MM.1S (cell line): ENCODE results near the gene SPAG7.

Experiments
- DNase-seq: peaks from one replicate; pipeline ENCODE4 v3.0.0-alpha.2; 2015
- H2AFZ ChIP-seq: fragments of 300-600 bp; sonication (generic); 2 replicates; pipeline ENCODE4 v1.6.0; 2016; ENCODE audit warnings: antibody characterized with exemption, low read length
- H3F3A ChIP-seq: fragments of 300-600 bp; sonication (generic); 2 replicates; pipeline ENCODE4 v1.6.1; 2016; ENCODE audit warnings: mild to moderate bottlenecking, antibody characterized with exemption, low read length, moderate library complexity, mixed read lengths; ENCODE audit not compliant: insufficient read depth
- H3K27ac ChIP-seq: fragments of 300-600 bp; sonication (generic); 2 replicates; pipeline ENCODE4 v1.5.1; 2016; ENCODE audit warnings: mild to moderate bottlenecking, low read length
- H3K27me3 ChIP-seq: fragments of 300-600 bp; sonication (generic); replicated peaks from 2 replicates; pipeline ENCODE4 v1.6.0; 2016; ENCODE audit warnings: low read length; ENCODE audit not compliant: insufficient read depth
- H3K36me3 ChIP-seq: fragments of 300-600 bp; sonication (generic); replicated peaks from 2 replicates; pipeline ENCODE4 v1.6.1; 2016; ENCODE audit warnings: mild to moderate bottlenecking, low read length, mixed read lengths; ENCODE audit not compliant: insufficient read depth
- H3K4me1 ChIP-seq: fragments of 300-600 bp; sonication (generic); 2 replicates; pipeline ENCODE4 v1.6.1; 2016; ENCODE audit warnings: low read length, mixed read lengths
- H3K4me2 ChIP-seq: fragments of 300-600 bp; sonication (generic); 2 replicates; pipeline ENCODE4 v1.6.0; 2016; ENCODE audit warnings: low read depth, low read length
- H3K4me3 ChIP-seq: fragments of 300-600 bp; sonication (generic); 2 replicates; pipeline ENCODE4 v1.5.1; 2016; ENCODE audit warnings: low read length, mixed read lengths
- H3K79me2 ChIP-seq: fragments of 300-600 bp; sonication (generic); 2 replicates; pipeline ENCODE4 v1.6.1; 2016; ENCODE audit warnings: mixed run types, low read length, mixed read lengths
- H3K9ac ChIP-seq: fragments of 300-600 bp; sonication (generic); 2 replicates; pipeline ENCODE4 v1.6.1; 2016; ENCODE audit warnings: low read length, mixed read lengths
- H3K9me2 ChIP-seq: fragments of 300-600 bp; sonication (generic); replicated peaks from 2 replicates; pipeline ENCODE4 v1.6.1; 2016; ENCODE audit warnings: mild to moderate bottlenecking, low read length, mixed read lengths; ENCODE audit not compliant: insufficient read depth
- H3K9me3 ChIP-seq: fragments of 300-600 bp; sonication (generic); replicated peaks from 2 replicates; pipeline ENCODE4 v1.6.1; 2016; ENCODE audit warnings: mild to moderate bottlenecking, low read length, mixed read lengths; ENCODE audit not compliant: insufficient read depth
- H4K20me1 ChIP-seq: fragments of 300-600 bp; sonication (generic); 2 replicates; pipeline ENCODE4 v1.6.1; 2016; ENCODE audit warnings: mild to moderate bottlenecking, low read length, moderate library complexity, mixed read lengths; ENCODE audit not compliant: insufficient read depth
- EZH2 ChIP-seq: fragments of 300-600 bp; sonication (generic); optimal IDR thresholded peaks from 2 replicates; pipeline ENCODE3; 2017; ENCODE audit warnings: low read depth, mild to moderate bottlenecking, antibody characterized with exemption, low read length, mixed read lengths
- EZH2phosphoT487 ChIP-seq: fragments of 300-600 bp; sonication (generic); IDR thresholded peaks from 2 replicates; pipeline ENCODE4 v1.6.1; 2018; ENCODE audit warnings: antibody characterized with exemption, low read length
- TF ChIP-seq, protein P1 (sequence below): fragments of 300-600 bp; sonication (generic); IDR thresholded peaks from 2 replicates; pipeline ENCODE4 v1.5.1; 2016; ENCODE audit warnings: antibody characterized with exemption, low read length, mixed read lengths

Gene SPAG7

DNA sequence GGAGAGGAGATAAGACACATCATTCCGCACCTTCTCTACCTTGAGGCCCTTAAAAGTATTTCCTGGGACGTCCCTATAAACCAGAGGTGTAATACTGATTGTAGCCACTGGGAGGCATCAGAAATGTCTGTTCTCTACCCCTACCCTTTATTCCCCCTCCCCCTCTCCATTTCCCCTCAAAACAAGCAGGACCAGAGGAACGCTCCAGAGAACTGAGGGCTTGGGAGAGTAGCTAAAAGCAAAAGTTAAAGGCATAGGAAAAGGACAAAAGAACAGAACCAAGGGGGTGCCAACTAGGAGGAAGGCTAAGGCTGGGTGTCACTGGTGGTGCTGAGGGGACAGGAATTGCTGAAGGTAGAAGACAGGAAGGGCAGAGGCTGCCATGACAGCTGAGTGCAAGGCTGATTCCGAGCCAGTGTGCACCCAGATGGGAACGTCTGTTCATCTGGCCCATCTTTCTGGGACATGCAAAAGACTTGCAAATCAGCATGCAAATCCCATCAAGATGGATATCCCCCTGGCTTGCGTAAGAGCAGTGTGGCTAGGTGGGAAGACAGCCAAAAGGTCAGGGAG is 13.1 kb upstream of the SPAG7 start:
- Histone ChIP-seq H3K4me2 (no peak overlapping the region), H3K9me3 (no peaks in the 10 kb centered on the region), H3K4me3 (no peak overlapping the region), H3K4me1 (0 out of 2 replicates have a peak, but pooled peaks cover under 1% of the 10 kb centered on the region), H3K36me3 (no peaks in the 10 kb centered on the region), H3K79me2 (peaks cover 1% of the 10 kb centered on the region; the same call in 1 of the 2 replicates), H3K9me2 (no peaks in the 10 kb centered on the region), H3K9ac (no peak overlapping the region), H4K20me1 (no peaks in the 10 kb centered on the region), H3K27me3 (no peaks in the 10 kb centered on the region), H3F3A (no peaks in the 10 kb centered on the region), H2AFZ (no peak overlapping the region), H3K27ac (no peak overlapping the region)
- peak; percentile 58 for DNase-seq
- TF ChIP-seq EZH2phosphoT487 (no peak), EZH2 (no peak)
- TF ChIP-seq, protein P1, sequence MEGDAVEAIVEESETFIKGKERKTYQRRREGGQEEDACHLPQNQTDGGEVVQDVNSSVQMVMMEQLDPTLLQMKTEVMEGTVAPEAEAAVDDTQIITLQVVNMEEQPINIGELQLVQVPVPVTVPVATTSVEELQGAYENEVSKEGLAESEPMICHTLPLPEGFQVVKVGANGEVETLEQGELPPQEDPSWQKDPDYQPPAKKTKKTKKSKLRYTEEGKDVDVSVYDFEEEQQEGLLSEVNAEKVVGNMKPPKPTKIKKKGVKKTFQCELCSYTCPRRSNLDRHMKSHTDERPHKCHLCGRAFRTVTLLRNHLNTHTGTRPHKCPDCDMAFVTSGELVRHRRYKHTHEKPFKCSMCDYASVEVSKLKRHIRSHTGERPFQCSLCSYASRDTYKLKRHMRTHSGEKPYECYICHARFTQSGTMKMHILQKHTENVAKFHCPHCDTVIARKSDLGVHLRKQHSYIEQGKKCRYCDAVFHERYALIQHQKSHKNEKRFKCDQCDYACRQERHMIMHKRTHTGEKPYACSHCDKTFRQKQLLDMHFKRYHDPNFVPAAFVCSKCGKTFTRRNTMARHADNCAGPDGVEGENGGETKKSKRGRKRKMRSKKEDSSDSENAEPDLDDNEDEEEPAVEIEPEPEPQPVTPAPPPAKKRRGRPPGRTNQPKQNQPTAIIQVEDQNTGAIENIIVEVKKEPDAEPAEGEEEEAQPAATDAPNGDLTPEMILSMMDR: peak; percentile 78

- H3F3A ChIP-seq: no peaks in the 10 kb centered on the region
- no peaks in the 10 kb centered on the region for H3K9me3 ChIP-seq
- H3K27ac ChIP-seq: no peak overlapping the region
- H4K20me1 ChIP-seq: no peaks in the 10 kb centered on the region
- H3K9me2 ChIP-seq: no peaks in the 10 kb centered on the region
- no peaks in the 10 kb centered on the region for H3K27me3 ChIP-seq
- no peak overlapping the region for H3K4me2 ChIP-seq
- H3K79me2 ChIP-seq: no peaks in the 10 kb centered on the region
- DNase-seq: no peak
- no peaks in the 10 kb centered on the region for H3K4me1 ChIP-seq
- no peak overlapping the region for H2AFZ ChIP-seq
- no peak overlapping the region for H3K9ac ChIP-seq
- TF ChIP-seq, protein P1: no peak
- TF ChIP-seq EZH2phosphoT487: no peak
- no peak for TF ChIP-seq EZH2
- H3K36me3 ChIP-seq: no peaks in the 10 kb centered on the region
- H3K4me3 ChIP-seq: no peak overlapping the region
Observed at GRCh38 chr17:4978726-4979125, 11.1 kb upstream of the SPAG7 start.

- Histone ChIP-seq H3K9me3 (no peaks in the 10 kb centered on the region), H2AFZ (no peak overlapping the region), H3K4me3 (no peak overlapping the region), H3K9me2 (no peaks in the 10 kb centered on the region), H3K27me3 (no peaks in the 10 kb centered on the region), H3K36me3 (no peaks in the 10 kb centered on the region), H3K4me1 (no peaks in the 10 kb centered on the region), H3K9ac (no peak overlapping the region), H3K79me2 (no peaks in the 10 kb centered on the region), H3F3A (0 out of 2 replicates have a peak, but pooled peaks cover 4% of the 10 kb centered on the region), H3K27ac (no peak overlapping the region), H4K20me1 (no peaks in the 10 kb centered on the region), H3K4me2 (no peak overlapping the region)
- TF ChIP-seq, protein P1: no peak
- TF ChIP-seq EZH2phosphoT487 (no peak), EZH2 (no peak)
- no peak for DNase-seq
Observed at GRCh38 chr17:4974115-4974670, 6.6 kb upstream of the SPAG7 start.
